Fibroblast of mammary gland (primary cell): Measurements from ENCODE around the gene AP1S2.

Experiments used
- DNase-seq: peaks from one replicate; pipeline ENCODE4 v3.0.0-alpha.2; 2010; ENCODE audit warnings: low read depth
- H3K4me3 ChIP-seq: 2 replicates; pipeline ENCODE4 v1.5.1; 2011; ENCODE audit warnings: low read depth, mild to moderate bottlenecking, low read length, moderate library complexity; ENCODE audit not compliant: control insufficient read depth
- CTCF ChIP-seq: conservative IDR thresholded peaks from 2 replicates; pipeline ENCODE4 v1.5.1; 2011; ENCODE audit warnings: low read depth, low read length, inconsistent platforms; ENCODE audit not compliant: control insufficient read depth, insufficient read depth

AP1S2 gene

DNA sequence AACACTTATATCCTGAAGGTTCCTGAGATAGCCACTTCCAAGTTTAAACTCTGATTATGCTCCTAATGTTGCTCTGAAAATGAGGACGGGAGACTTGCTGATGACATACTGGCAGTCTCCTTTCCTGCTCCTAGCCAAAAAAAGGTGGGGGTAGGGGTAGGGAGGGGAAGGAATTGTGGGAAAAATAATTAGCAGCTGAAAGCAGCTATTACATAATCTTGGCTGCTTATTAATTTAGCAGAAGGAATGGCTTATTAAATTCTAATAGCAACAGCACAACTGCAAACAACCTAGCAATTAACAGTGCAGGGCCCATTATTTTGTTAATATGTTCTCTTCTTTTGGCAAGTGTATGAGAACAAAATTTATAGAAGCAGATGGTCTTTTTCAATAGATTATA lies 2.0 kb upstream of the AP1S2 start:
- no peak for DNase-seq
- no peak overlapping the region for H3K4me3 ChIP-seq
- TF ChIP-seq CTCF: no peak

GRCh38 chrX:15856222-15856587 lies 1.6 kb upstream of the AP1S2 start:
- no peak for DNase-seq
- no peak overlapping the region for H3K4me3 ChIP-seq
- no peak for TF ChIP-seq CTCF

GRCh38 chrX:15855568-15856221 lies 1.1 kb upstream of the AP1S2 start:
- TF ChIP-seq CTCF: no peak
- DNase-seq: no peak

DNA sequence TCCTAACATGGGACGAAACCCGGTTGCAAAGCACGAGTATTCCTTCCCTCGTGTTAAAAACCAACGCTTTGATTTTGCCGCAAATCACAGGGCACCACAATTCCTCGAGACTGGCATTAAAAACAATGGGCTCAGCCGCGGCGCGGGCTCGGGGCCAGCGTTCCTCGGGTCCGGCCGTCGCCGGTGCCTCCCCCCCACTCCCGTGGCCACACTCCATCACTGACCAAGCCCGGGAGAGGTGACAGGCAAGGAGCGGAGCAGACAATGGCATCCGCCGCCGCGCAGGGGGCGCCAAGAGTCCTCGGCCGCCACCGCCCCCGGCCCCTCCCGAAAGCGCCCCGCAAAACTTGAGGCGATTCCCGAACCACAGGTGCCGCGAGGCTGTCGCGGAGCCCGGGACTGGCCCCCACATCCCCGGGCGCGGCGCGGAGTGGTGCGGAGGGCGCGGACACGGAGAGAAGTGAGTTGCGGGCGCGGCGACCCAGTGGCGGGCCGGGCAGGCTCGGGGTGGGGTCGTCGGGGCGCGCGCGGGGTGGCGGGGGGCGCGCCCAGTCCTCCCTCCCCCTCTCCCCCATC lies 445 bp downstream of the AP1S2 start:
- peak; percentile 3 for DNase-seq
- H3K4me3 ChIP-seq: peak overlapping the region; percentile 47
- TF ChIP-seq CTCF: no peak

More at GRCh38 chrX:15855568-15856221, 1.1 kb upstream of the AP1S2 start:
- peak overlapping the region; percentile 63 for H3K4me3 ChIP-seq

- H3K4me3 ChIP-seq: peak overlapping the region; percentile 47
- DNase-seq: peak; percentile 5
- TF ChIP-seq CTCF: no peak
Measured at GRCh38 chrX:15853586-15854079, 980 bp downstream of the AP1S2 start.

GRCh38 chrX:15849555-15849954 lies 5.1 kb downstream of the AP1S2 start:
- TF ChIP-seq CTCF: peak; percentile 38
- no peak overlapping the region for H3K4me3 ChIP-seq
- peak; percentile 18 for DNase-seq
